HepG2 (cell line): ENCODE results near the gene SMAD3. TPM values are rescaled to one million over a fixed set of nuclear protein-coding genes. Genes with fewer than 3 reads are reported as not detected.
A peak's percentile ranks its signal among the peaks of the same experiment; 100 is the strongest.

Experiments used
- ATAD3A ChIP-seq: sonication (generic); formaldehyde crosslinking; IDR thresholded peaks from 2 replicates; pipeline ENCODE4 v1.4.0; 2020; ENCODE audit warnings: missing genetic modification reagents
- ATF4 ChIP-seq, 2 experiments: fragments of 450-650 bp in 1 of 2; sonication (generic) in 1 of 2; formaldehyde crosslinking; IDR thresholded peaks; 2 replicates each; pipeline versions ENCODE4 v1.5.0 to v1.8.0; 2020 to 2022; ENCODE audit warnings: mild to moderate bottlenecking in 1 of 2, missing genetic modification reagents in 1 of 2
- HMGXB4 ChIP-seq, 2 experiments: sonication (generic) in 1 of 2; formaldehyde crosslinking in 1 of 2; IDR thresholded peaks; 2 replicates each; pipeline versions ENCODE4 v1.4.0 to v1.6.1; 2018 to 2020; ENCODE audit warnings: missing genetic modification reagents in 2 of 2, borderline replicate concordance in 1 of 2, low read depth in 1 of 2, mild to moderate bottlenecking in 1 of 2, missing biosample characterization in 1 of 2
- KAT2B ChIP-seq: fragments of 150-350 bp; IDR thresholded peaks from 2 replicates; pipeline ENCODE4 v1.6.1; 2014; ENCODE audit warnings: low read depth, low read length, borderline replicate concordance
- PRPF4 ChIP-seq: fragments of 200-400 bp; formaldehyde crosslinking; IDR thresholded peaks from 2 replicates; pipeline ENCODE4 v1.6.1; 2016; ENCODE audit warnings: low read length, low read depth; ENCODE audit not compliant: poor library complexity, severe bottlenecking
- RORA ChIP-seq: sonication (generic); formaldehyde crosslinking; IDR thresholded peaks from 2 replicates; pipeline ENCODE4 v1.5.0; 2020; ENCODE audit warnings: mild to moderate bottlenecking, missing genetic modification reagents, moderate library complexity
- SMAD3 ChIP-seq: sonication (generic); formaldehyde crosslinking; IDR thresholded peaks from 2 replicates; pipeline ENCODE4 v1.4.0; 2020; ENCODE audit warnings: missing genetic modification reagents
- SP5 ChIP-seq: IDR thresholded peaks from 2 replicates; pipeline ENCODE4 v1.6.1; 2016; ENCODE audit warnings: low read depth, borderline replicate concordance
- SSRP1 ChIP-seq: IDR thresholded peaks from 2 replicates; pipeline ENCODE4 v1.6.1; 2016; ENCODE audit warnings: control low read depth
- TBX3 ChIP-seq: fragments of 450-650 bp; IDR thresholded peaks from 2 replicates; pipeline ENCODE4 v1.6.1; 2017; ENCODE audit warnings: antibody characterized with exemption, mild to moderate bottlenecking, inconsistent platforms, borderline replicate concordance
- ZFP36 ChIP-seq: fragments of 150-350 bp; IDR thresholded peaks from 2 replicates; pipeline ENCODE4 v1.6.1; 2018; ENCODE audit warnings: borderline replicate concordance, low read length, low read depth; ENCODE audit not compliant: partially characterized antibody
- ZNF552 ChIP-seq: sonication (generic); formaldehyde crosslinking; IDR thresholded peaks from 2 replicates; pipeline ENCODE4 v1.9.0; 2022; ENCODE audit warnings: missing genetic modification reagents, mild to moderate bottlenecking, borderline replicate concordance
- ZNF788 ChIP-seq: sonication (generic); formaldehyde crosslinking; IDR thresholded peaks from 2 replicates; pipeline ENCODE4 v1.5.0; 2020; ENCODE audit warnings: mild to moderate bottlenecking, missing genetic modification reagents, borderline replicate concordance
- polyA plus RNA-seq, 8 experiments: library from polyadenylated mRNA; depleted of rRNA in 3 of 8; stranded (reverse) in 7 of 8; unstranded in 1 of 8; fragments of >200 nt; fragmentation: Illumina TruSeq in 4 of 8; extraction: Trizol in 4 of 8; gene quantifications; 2 replicates each; pipeline versions ENCODE4 v1.2.1 to v1.2.3, GENCODE V29; 2011 to 2016; ENCODE audit warnings: low read depth in 4 of 8, missing spikeins in 1 of 8, mixed read lengths in 1 of 8; ENCODE audit not compliant: insufficient read depth in 1 of 8
- total RNA-seq, 5 experiments: library from RNA; depleted of rRNA; stranded (reverse); fragments of >200 nt; fragmentation: Illumina TruSeq; extraction: Trizol; gene quantifications; 2 replicates each; pipeline ENCODE4 v1.2.3, GENCODE V29; 2016; ENCODE audit warnings: low read depth in 1 of 5
- TF ChIP-seq, protein P1 (sequence below): sonication (generic); formaldehyde crosslinking; IDR thresholded peaks from one replicate; pipeline ENCODE4 v1.5.1; 2020; ENCODE audit warnings: mild to moderate bottlenecking, missing genetic modification reagents; ENCODE audit errors: not compliant biosample characterization
- TF ChIP-seq, protein P2 (sequence below): sonication (generic); formaldehyde crosslinking; IDR thresholded peaks from 2 replicates; pipeline ENCODE4 v1.5.1; 2020; ENCODE audit warnings: mild to moderate bottlenecking, missing genetic modification reagents, moderate library complexity

Gene SMAD3
- total and polyA plus RNA-seq, 2 of the 13 experiments (the other 11 are each of a cell fraction or from before 2014, with no cell fraction given), result 8.6 to 56.3 TPM

DNA sequence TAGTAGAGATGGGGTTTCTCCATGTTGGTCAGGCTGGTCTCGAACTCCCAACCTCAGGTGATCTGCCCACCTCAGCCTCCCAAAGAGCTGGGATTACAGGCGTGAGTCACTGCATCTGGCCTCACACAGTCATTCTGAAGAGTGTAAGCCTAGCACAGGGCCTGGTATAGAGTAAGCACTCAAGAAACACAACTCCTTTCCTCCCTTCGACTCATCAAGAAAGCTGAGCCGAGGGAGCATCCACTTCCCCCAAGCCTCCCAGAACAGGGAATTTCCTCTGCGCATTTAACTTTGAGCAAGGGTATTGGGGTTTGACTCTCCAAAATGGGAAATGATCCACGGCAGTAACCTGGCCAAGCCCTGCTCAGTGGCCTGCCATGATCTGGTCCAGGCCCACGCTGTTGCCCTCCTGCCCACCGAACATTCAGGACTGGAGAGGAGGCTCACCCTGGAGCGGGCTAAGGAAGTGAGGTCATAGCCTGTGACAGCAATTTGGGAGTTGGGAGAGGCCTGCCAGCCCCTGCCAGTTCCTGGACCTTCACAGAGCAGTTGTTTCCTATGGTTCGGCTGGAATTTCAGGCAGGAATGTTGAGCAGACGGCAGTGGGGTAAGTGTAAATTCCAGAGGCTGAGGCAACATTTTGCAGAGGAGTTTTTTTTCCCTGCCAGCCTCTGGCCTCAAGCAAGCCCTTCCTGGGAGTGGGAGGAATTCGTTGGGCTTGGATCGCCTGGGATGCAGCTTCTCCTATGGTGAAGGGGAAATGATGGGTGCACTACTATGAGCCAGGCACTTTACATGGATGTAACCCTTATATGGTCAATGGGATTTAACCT, 21.2 kb upstream of the SMAD3 start (continued):
- TF ChIP-seq ATAD3A, result no peak
- no peak for TF ChIP-seq HMGXB4 (CRISPR knock-in tag; IDR thresholded peaks at IDR 0.05; ENCODE audit: borderline replicate concordance in 1 of 2, low read depth in 1 of 2)
- TF ChIP-seq ZNF552 (CRISPR knock-in tag), result no peak
- TF ChIP-seq SSRP1 (CRISPR knock-in tag), result peak; percentile 66; the same call in 1 of the 2 replicates
- TF ChIP-seq, protein P1, sequence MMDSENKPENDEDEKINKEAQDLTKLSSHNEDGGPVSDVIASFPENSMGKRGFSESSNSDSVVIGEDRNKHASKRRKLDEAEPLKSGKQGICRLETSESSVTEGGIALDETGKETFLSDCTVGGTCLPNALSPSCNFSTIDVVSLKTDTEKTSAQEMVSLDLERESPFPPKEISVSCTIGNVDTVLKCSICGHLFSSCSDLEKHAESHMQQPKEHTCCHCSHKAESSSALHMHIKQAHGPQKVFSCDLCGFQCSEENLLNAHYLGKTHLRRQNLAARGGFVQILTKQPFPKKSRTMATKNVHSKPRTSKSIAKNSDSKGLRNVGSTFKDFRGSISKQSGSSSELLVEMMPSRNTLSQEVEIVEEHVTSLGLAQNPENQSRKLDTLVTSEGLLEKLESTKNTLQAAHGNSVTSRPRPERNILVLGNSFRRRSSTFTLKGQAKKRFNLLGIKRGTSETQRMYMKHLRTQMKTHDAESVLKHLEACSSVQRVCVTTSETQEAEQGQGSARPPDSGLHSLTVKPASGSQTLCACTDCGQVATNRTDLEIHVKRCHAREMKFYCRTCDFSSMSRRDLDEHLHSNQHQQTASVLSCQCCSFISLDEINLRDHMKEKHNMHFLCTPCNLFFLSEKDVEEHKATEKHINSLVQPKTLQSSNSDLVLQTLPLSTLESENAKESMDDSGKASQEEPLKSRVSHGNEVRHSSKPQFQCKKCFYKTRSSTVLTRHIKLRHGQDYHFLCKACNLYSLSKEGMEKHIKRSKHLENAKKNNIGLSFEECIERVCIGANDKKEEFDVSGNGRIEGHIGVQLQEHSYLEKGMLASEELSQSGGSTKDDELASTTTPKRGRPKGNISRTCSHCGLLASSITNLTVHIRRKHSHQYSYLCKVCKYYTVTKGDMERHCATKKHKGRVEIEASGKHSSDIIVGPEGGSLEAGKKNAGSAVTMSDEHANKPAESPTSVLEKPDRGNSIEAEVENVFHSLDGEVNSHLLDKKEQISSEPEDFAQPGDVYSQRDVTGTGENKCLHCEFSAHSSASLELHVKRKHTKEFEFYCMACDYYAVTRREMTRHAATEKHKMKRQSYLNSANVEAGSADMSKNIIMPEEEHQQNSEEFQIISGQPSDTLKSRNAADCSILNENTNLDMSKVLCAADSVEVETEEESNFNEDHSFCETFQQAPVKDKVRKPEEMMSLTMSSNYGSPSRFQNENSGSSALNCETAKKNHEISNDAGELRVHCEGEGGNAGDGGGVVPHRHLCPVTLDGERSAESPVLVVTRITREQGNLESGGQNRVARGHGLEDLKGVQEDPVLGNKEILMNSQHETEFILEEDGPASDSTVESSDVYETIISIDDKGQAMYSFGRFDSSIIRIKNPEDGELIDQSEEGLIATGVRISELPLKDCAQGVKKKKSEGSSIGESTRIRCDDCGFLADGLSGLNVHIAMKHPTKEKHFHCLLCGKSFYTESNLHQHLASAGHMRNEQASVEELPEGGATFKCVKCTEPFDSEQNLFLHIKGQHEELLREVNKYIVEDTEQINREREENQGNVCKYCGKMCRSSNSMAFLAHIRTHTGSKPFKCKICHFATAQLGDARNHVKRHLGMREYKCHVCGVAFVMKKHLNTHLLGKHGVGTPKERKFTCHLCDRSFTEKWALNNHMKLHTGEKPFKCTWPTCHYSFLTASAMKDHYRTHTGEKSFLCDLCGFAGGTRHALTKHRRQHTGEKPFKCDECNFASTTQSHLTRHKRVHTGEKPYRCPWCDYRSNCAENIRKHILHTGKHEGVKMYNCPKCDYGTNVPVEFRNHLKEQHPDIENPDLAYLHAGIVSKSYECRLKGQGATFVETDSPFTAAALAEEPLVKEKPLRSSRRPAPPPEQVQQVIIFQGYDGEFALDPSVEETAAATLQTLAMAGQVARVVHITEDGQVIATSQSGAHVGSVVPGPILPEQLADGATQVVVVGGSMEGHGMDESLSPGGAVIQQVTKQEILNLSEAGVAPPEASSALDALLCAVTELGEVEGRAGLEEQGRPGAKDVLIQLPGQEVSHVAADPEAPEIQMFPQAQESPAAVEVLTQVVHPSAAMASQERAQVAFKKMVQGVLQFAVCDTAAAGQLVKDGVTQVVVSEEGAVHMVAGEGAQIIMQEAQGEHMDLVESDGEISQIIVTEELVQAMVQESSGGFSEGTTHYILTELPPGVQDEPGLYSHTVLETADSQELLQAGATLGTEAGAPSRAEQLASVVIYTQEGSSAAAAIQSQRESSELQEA (CRISPR knock-in tag), result no peak
- TF ChIP-seq ZFP36, result no peak
- TF ChIP-seq SMAD3 (CRISPR knock-in tag), result no peak
- no peak for TF ChIP-seq ZNF788 (CRISPR knock-in tag)
- TF ChIP-seq ATF4 (CRISPR knock-in tag; IDR thresholded peaks at IDR 0.05), result 0 out of 4 replicates have a peak, but pooled peaks of 1 of the 2 experiments have one; percentile 40
- TF ChIP-seq KAT2B, result no peak
- TF ChIP-seq TBX3, result no peak
- TF ChIP-seq, protein P2, sequence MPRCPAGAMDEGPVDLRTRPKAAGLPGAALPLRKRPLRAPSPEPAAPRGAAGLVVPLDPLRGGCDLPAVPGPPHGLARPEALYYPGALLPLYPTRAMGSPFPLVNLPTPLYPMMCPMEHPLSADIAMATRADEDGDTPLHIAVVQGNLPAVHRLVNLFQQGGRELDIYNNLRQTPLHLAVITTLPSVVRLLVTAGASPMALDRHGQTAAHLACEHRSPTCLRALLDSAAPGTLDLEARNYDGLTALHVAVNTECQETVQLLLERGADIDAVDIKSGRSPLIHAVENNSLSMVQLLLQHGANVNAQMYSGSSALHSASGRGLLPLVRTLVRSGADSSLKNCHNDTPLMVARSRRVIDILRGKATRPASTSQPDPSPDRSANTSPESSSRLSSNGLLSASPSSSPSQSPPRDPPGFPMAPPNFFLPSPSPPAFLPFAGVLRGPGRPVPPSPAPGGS (CRISPR knock-in tag), result peak; percentile 26; the same call in 1 of the 2 replicates
- no peak for TF ChIP-seq SP5
- TF ChIP-seq RORA, result no peak
- no peak for TF ChIP-seq PRPF4
